Calu3 (cell line): ENCODE data around the gene RBM15B. TPM values are rescaled to one million over a fixed set of nuclear protein-coding genes. Genes with fewer than 3 reads are reported as not detected.
"Not testable (repeated sequence)": the region's sequence is repeated elsewhere in the genome, so short reads cannot be mapped to it uniquely, and the experiment has no call there.

Source experiments
- BruUV-seq: library from RNA; stranded (reverse); fragments of 400-500 nt; replicated peaks from 2 replicates; lab custom pipeline; 2021; lab: Mats Ljungman, UMichigan
- CTCF ChIA-PET: fragments of 300-600 bp; sonication (Branson Sonifier 250); formaldehyde crosslinking; loops from one replicate; lab custom pipeline; 2022; ENCODE audit warnings: antibody characterized with exemption; lab: Charles Lee
- DNase-seq: peaks from one replicate; pipeline ENCODE4 v3.0.0; 2022
- H3K27ac Mint-ChIP-seq: one replicate; pipeline ENCODE4 v1.8.0; 2022; ENCODE audit warnings: mixed read lengths; ENCODE audit not compliant: unreplicated experiment
- H3K27me3 Mint-ChIP-seq: one replicate; pipeline ENCODE4 v1.8.0; 2022; ENCODE audit warnings: mixed read lengths; ENCODE audit not compliant: unreplicated experiment
- H3K36me3 Mint-ChIP-seq: one replicate; pipeline ENCODE4 v1.8.0; 2022; ENCODE audit warnings: mild to moderate bottlenecking, moderate library complexity, mixed read lengths; ENCODE audit not compliant: insufficient read depth, unreplicated experiment
- H3K4me1 Mint-ChIP-seq: one replicate; pipeline ENCODE4 v1.8.0; 2022; ENCODE audit warnings: mild to moderate bottlenecking, low read depth, mixed read lengths; ENCODE audit not compliant: unreplicated experiment
- H3K4me3 Mint-ChIP-seq: one replicate; pipeline ENCODE4 v1.8.0; 2022; ENCODE audit warnings: mild to moderate bottlenecking, low read depth, moderate library complexity, mixed read lengths; ENCODE audit not compliant: unreplicated experiment
- H3K9me3 Mint-ChIP-seq: one replicate; pipeline ENCODE4 v1.8.0; 2022; ENCODE audit warnings: low read depth, mixed read lengths; ENCODE audit not compliant: unreplicated experiment
- intact Hi-C: fragments of 100-400 bp; cut with micrococcal nuclease; formaldehyde crosslinking; loops from one replicate; pipeline ENCODE4 v1.10.0; 2022; ENCODE audit not compliant: unreplicated experiment
- total RNA-seq: library from RNA; stranded (reverse); gene quantifications from 2 replicates; pipeline ENCODE4 v1.2.3, GENCODE V29; 2022
- TF ChIP-seq, protein P1 (sequence below): fragments of 200-600 bp; IDR thresholded peaks from one replicate; pipeline ENCODE4 v1.8.0; 2022; ENCODE audit warnings: antibody characterized with exemption; ENCODE audit not compliant: unreplicated experiment

Gene RBM15B
- total RNA-seq, 1 experiment from 2014 or later: 43.8 TPM

DNA sequence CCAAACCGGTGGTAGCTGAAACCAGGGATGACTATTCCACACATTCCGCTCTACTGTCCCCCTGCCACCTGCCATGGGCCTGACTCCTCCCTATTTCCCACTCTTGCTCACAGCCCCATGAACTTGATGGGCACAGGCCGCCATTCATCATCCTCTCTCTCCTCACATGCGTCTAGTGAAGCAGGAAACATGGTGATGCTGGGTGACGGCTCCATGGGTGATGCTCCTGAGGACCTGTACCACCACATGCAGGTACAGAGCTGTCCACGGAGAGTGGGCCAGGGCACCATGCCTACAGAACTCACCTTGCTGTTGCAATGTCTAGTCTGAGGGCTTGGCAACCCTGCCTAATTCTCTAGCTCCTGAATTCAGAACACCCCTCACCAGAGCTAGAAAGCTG, 29.3 kb upstream of the RBM15B start:
- CTCF ChIA-PET: no interaction called here
- Mint-ChIP-seq H3K27me3 (peaks cover 15% of the 10 kb centered on the region), H3K27ac (no peak overlapping the region), H3K9me3 (no peaks in the 10 kb centered on the region), H3K4me1 (no peaks in the 10 kb centered on the region), H3K4me3 (no peak overlapping the region), H3K36me3 (no peaks in the 10 kb centered on the region)
- TF ChIP-seq, protein P1, sequence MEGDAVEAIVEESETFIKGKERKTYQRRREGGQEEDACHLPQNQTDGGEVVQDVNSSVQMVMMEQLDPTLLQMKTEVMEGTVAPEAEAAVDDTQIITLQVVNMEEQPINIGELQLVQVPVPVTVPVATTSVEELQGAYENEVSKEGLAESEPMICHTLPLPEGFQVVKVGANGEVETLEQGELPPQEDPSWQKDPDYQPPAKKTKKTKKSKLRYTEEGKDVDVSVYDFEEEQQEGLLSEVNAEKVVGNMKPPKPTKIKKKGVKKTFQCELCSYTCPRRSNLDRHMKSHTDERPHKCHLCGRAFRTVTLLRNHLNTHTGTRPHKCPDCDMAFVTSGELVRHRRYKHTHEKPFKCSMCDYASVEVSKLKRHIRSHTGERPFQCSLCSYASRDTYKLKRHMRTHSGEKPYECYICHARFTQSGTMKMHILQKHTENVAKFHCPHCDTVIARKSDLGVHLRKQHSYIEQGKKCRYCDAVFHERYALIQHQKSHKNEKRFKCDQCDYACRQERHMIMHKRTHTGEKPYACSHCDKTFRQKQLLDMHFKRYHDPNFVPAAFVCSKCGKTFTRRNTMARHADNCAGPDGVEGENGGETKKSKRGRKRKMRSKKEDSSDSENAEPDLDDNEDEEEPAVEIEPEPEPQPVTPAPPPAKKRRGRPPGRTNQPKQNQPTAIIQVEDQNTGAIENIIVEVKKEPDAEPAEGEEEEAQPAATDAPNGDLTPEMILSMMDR: no peak
- DNase-seq: no peak
- no TSS peak for BruUV-seq
- intact Hi-C loops: no loop called here

DNA sequence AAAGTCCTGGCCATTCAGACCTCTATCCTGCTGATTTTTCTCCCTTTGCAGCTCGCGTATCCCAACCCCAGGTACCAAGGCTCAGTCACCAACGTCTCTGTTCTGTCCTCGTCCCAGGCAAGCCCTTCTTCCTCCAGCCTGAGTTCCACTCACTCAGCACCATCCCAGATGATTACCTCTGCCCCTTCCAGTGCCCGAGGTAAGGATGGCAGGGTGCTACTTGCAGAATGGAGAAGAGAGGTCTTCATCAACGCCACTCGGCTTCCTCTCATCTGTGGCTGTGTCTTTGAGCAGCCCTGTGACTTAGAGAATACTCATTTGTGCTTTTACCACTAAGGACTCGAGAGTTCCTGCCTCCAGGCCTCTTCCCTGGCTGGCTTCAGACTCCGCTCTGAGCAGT, 28.6 kb upstream of the RBM15B start:
- no peak for DNase-seq
- CTCF ChIA-PET: no interaction called here
- no peaks in the 10 kb centered on the region for H3K36me3 Mint-ChIP-seq
- intact Hi-C loops: no loop called here
- no peak overlapping the region for H3K27ac Mint-ChIP-seq
- TF ChIP-seq, protein P1: no peak
- peaks cover 22% of the 10 kb centered on the region for H3K27me3 Mint-ChIP-seq
- no peaks in the 10 kb centered on the region for H3K9me3 Mint-ChIP-seq
- H3K4me3 Mint-ChIP-seq: no peak overlapping the region
- no TSS peak for BruUV-seq
- no peaks in the 10 kb centered on the region for H3K4me1 Mint-ChIP-seq

DNA sequence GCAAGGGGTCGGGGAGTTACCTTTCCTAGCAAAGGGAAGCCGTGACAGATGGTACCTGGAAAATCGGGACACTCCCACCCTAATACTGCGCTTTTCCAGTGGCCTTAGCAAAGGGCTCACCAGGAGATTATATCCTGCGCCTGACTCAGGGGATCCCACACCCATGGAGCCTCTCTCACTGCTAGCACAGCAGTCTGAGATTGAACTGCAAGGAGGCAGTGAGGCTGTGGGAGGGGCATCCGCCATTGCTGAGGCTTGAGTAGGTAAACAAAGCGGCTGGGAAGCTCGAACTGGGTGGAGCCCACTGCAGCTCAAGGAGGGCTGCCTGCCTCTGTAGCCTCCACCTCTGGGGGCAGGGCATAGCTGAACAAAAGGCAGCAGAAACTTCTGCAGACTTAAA, 22.8 kb upstream of the RBM15B start:
- CTCF ChIA-PET: interaction anchor here (2.4 kb wide), 1 partner anchor 268 kb away, joined by 9 read pairs; no protein-coding TSS in a partner anchor
- H3K4me3 Mint-ChIP-seq, H3K36me3 Mint-ChIP-seq, DNase-seq, intact Hi-C loops, H3K9me3 Mint-ChIP-seq, H3K4me1 Mint-ChIP-seq, H3K27ac Mint-ChIP-seq, BruUV-seq: not testable (repeated sequence)
- H3K27me3 Mint-ChIP-seq: peaks cover 63% of the 10 kb centered on the region

DNA sequence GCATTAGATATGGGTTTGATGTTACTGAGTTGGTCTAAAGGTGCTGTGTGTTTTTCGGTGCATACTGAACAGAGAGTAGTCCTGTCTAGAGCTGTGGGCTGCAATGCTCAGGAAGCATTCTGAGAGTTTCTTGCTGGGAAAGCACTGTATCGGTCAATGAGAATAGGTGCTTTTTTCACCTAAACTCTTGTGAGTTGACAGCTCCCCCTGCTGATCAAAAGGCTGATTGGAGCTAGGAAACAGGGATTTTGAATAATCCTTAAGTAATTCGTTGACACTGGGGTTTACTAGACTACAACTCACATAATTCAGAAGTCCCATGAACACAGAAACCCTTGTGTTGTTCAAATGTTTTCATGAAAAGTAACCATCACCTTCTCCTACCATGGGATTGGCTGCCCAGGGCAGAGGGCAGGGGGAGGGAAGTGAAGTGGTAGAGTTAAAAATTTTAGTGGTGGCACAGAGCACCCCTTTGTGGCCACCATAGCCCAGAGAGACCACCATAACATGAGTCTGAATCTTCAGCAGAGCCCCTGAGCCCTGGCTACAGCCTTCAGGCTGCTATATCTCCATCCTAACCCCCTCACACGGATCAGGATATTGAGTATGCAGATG, 19.0 kb upstream of the RBM15B start:
- H3K4me1 Mint-ChIP-seq: no peaks in the 10 kb centered on the region
- no peaks in the 10 kb centered on the region for H3K36me3 Mint-ChIP-seq
- TF ChIP-seq, protein P1: no peak
- H3K4me3 Mint-ChIP-seq: no peak overlapping the region
- no peak overlapping the region for H3K27ac Mint-ChIP-seq
- H3K9me3 Mint-ChIP-seq: no peaks in the 10 kb centered on the region
- no TSS peak for BruUV-seq
- peak; percentile 71 for DNase-seq
- CTCF ChIA-PET: interaction anchor here (0.6 to 2.2 kb wide), 7 partner anchors 12 to 756 kb away, joined by 3 to 36 read pairs (median 4); no protein-coding TSS in a partner anchor
- peaks cover 83% of the 10 kb centered on the region for H3K27me3 Mint-ChIP-seq
- intact Hi-C loops: loop anchor here (1.0 to 2.0 kb wide), 4 partner anchors 103 to 756 kb away; no protein-coding TSS in a partner anchor
